ENCODE data around the gene ZNF474.

Gene ZNF474

GRCh38 chr5:122089096-122090013 lies 40.0 kb upstream of the ZNF474 start:
- H3K36me3 ChIP-seq (replicated peaks in 1 of 2; ENCODE audit: control insufficient read depth in 2 of 2, insufficient read depth in 2 of 2, low read length in 2 of 2) = no peaks in the 10 kb centered on the region
- no peak overlapping the region for H3K9ac ChIP-seq (ENCODE audit: low read depth, low read length, poor library complexity)
- no peaks in the 10 kb centered on the region for H3K9me3 ChIP-seq (replicated peaks in 1 of 2; ENCODE audit: control insufficient read depth in 2 of 2, insufficient read depth in 1 of 2, low read depth in 1 of 2, low read length in 2 of 2)
- no peak overlapping the region for H2BK5ac ChIP-seq (ENCODE audit: low read length)
- H4K91ac ChIP-seq (ENCODE audit: low read depth, low read length, poor library complexity) = no peak overlapping the region
- H3K27me3 ChIP-seq (ENCODE audit: control insufficient read depth in 3 of 3, insufficient read depth in 3 of 3, low read depth in 1 of 3, low read length in 3 of 3) = no peaks in the 10 kb centered on the region
- H2BK15ac ChIP-seq (ENCODE audit: low read length) = no peak overlapping the region
- no peak overlapping the region for H3K4me3 ChIP-seq (ENCODE audit: low read length in 2 of 2)
- no peak overlapping the region for H3K14ac ChIP-seq (ENCODE audit: low read length)
- DNase-seq (ENCODE audit: low spot score) = no peak
- no peaks in the 10 kb centered on the region for H3K4me1 ChIP-seq (ENCODE audit: control insufficient read depth in 2 of 2, insufficient read depth in 1 of 2, low read depth in 1 of 2, low read length in 2 of 2)
- no peak overlapping the region for H3K18ac ChIP-seq (ENCODE audit: low read length)
- no peak overlapping the region for H3K27ac ChIP-seq (replicated peaks; ENCODE audit: low read length)
- no peak overlapping the region for H2AK5ac ChIP-seq (ENCODE audit: low read depth, low read length)
- WGBS, 2 donors (ENCODE audit: extremely low coverage in 2 of 2, insufficient read length in 2 of 2, insufficient replicate concordance in 1 of 2) = no CpG with 5 or more reads among the region's 2 CpGs
- no peaks in the 10 kb centered on the region for H3K79me1 ChIP-seq (ENCODE audit: low read depth, low read length)
- H2BK12ac ChIP-seq (ENCODE audit: low read length) = no peak overlapping the region
- H2AFZ ChIP-seq (ENCODE audit: low read length) = no peak overlapping the region
- no peak overlapping the region for H2BK120ac ChIP-seq (ENCODE audit: low read depth, low read length)
- H3K4me2 ChIP-seq (ENCODE audit: insufficient read depth, low read length, poor library complexity, severe bottlenecking) = no peak overlapping the region
- H3K23ac ChIP-seq (ENCODE audit: low read depth, low read length, poor library complexity) = no peak overlapping the region
- no peak overlapping the region for H3K4ac ChIP-seq (ENCODE audit: low read length)
- H4K8ac ChIP-seq (ENCODE audit: low read depth, low read length) = no peak overlapping the region

GRCh38 chr5:122091936-122092600 lies 37.3 kb upstream of the ZNF474 start:
- no peak overlapping the region for H4K8ac ChIP-seq (ENCODE audit: low read depth, low read length)
- no CpG with 5 or more reads among the region's 9 CpGs for WGBS, 2 donors (ENCODE audit: extremely low coverage in 2 of 2, insufficient read length in 2 of 2, insufficient replicate concordance in 1 of 2)
- no peak overlapping the region for H2BK120ac ChIP-seq (ENCODE audit: low read depth, low read length)
- no peaks in the 10 kb centered on the region for H3K36me3 ChIP-seq (replicated peaks in 1 of 2; ENCODE audit: control insufficient read depth in 2 of 2, insufficient read depth in 2 of 2, low read length in 2 of 2)
- H3K4me3 ChIP-seq (ENCODE audit: low read length in 2 of 2) = no peak overlapping the region
- no peak overlapping the region for H3K14ac ChIP-seq (ENCODE audit: low read length)
- no peaks in the 10 kb centered on the region for H3K27me3 ChIP-seq (ENCODE audit: control insufficient read depth in 3 of 3, insufficient read depth in 3 of 3, low read depth in 1 of 3, low read length in 3 of 3)
- no peak overlapping the region for H2BK12ac ChIP-seq (ENCODE audit: low read length)
- H2BK15ac ChIP-seq (ENCODE audit: low read length) = no peak overlapping the region
- no peak overlapping the region for H3K23ac ChIP-seq (ENCODE audit: low read depth, low read length, poor library complexity)
- no peaks in the 10 kb centered on the region for H3K79me1 ChIP-seq (ENCODE audit: low read depth, low read length)
- peak overlapping the region; percentile 58 for H2AFZ ChIP-seq (ENCODE audit: low read length)
- no peak overlapping the region for H2BK5ac ChIP-seq (ENCODE audit: low read length)
- H3K4ac ChIP-seq (ENCODE audit: low read length) = no peak overlapping the region
- H3K9me3 ChIP-seq (replicated peaks in 1 of 2; ENCODE audit: control insufficient read depth in 2 of 2, insufficient read depth in 1 of 2, low read depth in 1 of 2, low read length in 2 of 2) = no peaks in the 10 kb centered on the region
- H3K27ac ChIP-seq (replicated peaks; ENCODE audit: low read length) = no peak overlapping the region
- H3K4me2 ChIP-seq (ENCODE audit: insufficient read depth, low read length, poor library complexity, severe bottlenecking) = no peak overlapping the region
- no peak overlapping the region for H3K9ac ChIP-seq (ENCODE audit: low read depth, low read length, poor library complexity)
- H2AK5ac ChIP-seq (ENCODE audit: low read depth, low read length) = no peak overlapping the region
- peaks cover 0 to 2% of the 10 kb centered on the region in 2 donors for H3K4me1 ChIP-seq (ENCODE audit: control insufficient read depth in 2 of 2, insufficient read depth in 1 of 2, low read depth in 1 of 2, low read length in 2 of 2)
- no peak overlapping the region for H4K91ac ChIP-seq (ENCODE audit: low read depth, low read length, poor library complexity)
- peak; percentile 29 for DNase-seq (ENCODE audit: low spot score)
- no peak overlapping the region for H3K18ac ChIP-seq (ENCODE audit: low read length)

GRCh38 chr5:122093415-122094180 lies 35.7 kb upstream of the ZNF474 start:
- H3K36me3 ChIP-seq (replicated peaks in 1 of 2; ENCODE audit: control insufficient read depth in 2 of 2, insufficient read depth in 2 of 2, low read length in 2 of 2) = no peaks in the 10 kb centered on the region
- H3K27ac ChIP-seq (replicated peaks; ENCODE audit: low read length) = no peak overlapping the region
- H2BK120ac ChIP-seq (ENCODE audit: low read depth, low read length) = no peak overlapping the region

More at GRCh38 chr5:122093415-122094180, 35.7 kb upstream of the ZNF474 start:
- no CpG with 5 or more reads among the region's 7 CpGs for WGBS, 2 donors (ENCODE audit: extremely low coverage in 2 of 2, insufficient read length in 2 of 2, insufficient replicate concordance in 1 of 2)
- H2AFZ ChIP-seq (ENCODE audit: low read length) = no peak overlapping the region
- no peak overlapping the region for H2BK15ac ChIP-seq (ENCODE audit: low read length)
- DNase-seq (ENCODE audit: low spot score) = no peak
- no peak overlapping the region for H2AK5ac ChIP-seq (ENCODE audit: low read depth, low read length)
- no peak overlapping the region for H4K8ac ChIP-seq (ENCODE audit: low read depth, low read length)
- no peak overlapping the region for H2BK5ac ChIP-seq (ENCODE audit: low read length)
- H3K23ac ChIP-seq (ENCODE audit: low read depth, low read length, poor library complexity) = no peak overlapping the region
- H3K27me3 ChIP-seq (ENCODE audit: control insufficient read depth in 3 of 3, insufficient read depth in 3 of 3, low read depth in 1 of 3, low read length in 3 of 3) = no peaks in the 10 kb centered on the region
- no peak overlapping the region for H2BK12ac ChIP-seq (ENCODE audit: low read length)
- H3K9me3 ChIP-seq (replicated peaks in 1 of 2; ENCODE audit: control insufficient read depth in 2 of 2, insufficient read depth in 1 of 2, low read depth in 1 of 2, low read length in 2 of 2) = no peaks in the 10 kb centered on the region
- H3K14ac ChIP-seq (ENCODE audit: low read length) = no peak overlapping the region
- peaks cover 0 to 2% of the 10 kb centered on the region in 2 donors for H3K4me1 ChIP-seq (ENCODE audit: control insufficient read depth in 2 of 2, insufficient read depth in 1 of 2, low read depth in 1 of 2, low read length in 2 of 2)
- no peak overlapping the region for H3K18ac ChIP-seq (ENCODE audit: low read length)
- H4K91ac ChIP-seq (ENCODE audit: low read depth, low read length, poor library complexity) = no peak overlapping the region
- no peak overlapping the region for H3K9ac ChIP-seq (ENCODE audit: low read depth, low read length, poor library complexity)
- H3K4me2 ChIP-seq (ENCODE audit: insufficient read depth, low read length, poor library complexity, severe bottlenecking) = no peak overlapping the region
- no peaks in the 10 kb centered on the region for H3K79me1 ChIP-seq (ENCODE audit: low read depth, low read length)
- H3K4ac ChIP-seq (ENCODE audit: low read length) = no peak overlapping the region
- H3K4me3 ChIP-seq (ENCODE audit: low read length in 2 of 2) = no peak overlapping the region

All from neuronal stem cell (in vitro differentiated cells).